M059J (cell line): ENCODE data around the gene DHDDS. TPM values are rescaled to one million over a fixed set of nuclear protein-coding genes. Genes with fewer than 3 reads are reported as not detected.
A peak's percentile ranks its signal among the peaks of the same experiment; 100 is the strongest.
"Not testable (repeated sequence)": the region's sequence is repeated elsewhere in the genome, so short reads cannot be mapped to it uniquely, and the experiment has no call there.

Experiments
- DNase-seq: peaks from one replicate; pipeline ENCODE4 v3.0.0-alpha.2; 2012; ENCODE audit warnings: low read depth
- total RNA-seq: library from RNA; depleted of rRNA; stranded (reverse); fragments of >200 nt; shearing (Covaris generic); gene quantifications from 2 replicates; pipeline ENCODE4 v1.2.3, GENCODE V29; 2014

The DHDDS gene
- total RNA-seq, 1 experiment from 2014 or later, result 62.5 TPM

GRCh38 chr1:26475989-26476388, 43.9 kb downstream of the DHDDS start:
- DNase-seq, result no peak

GRCh38 chr1:26476958-26477357, 44.8 kb downstream of the DHDDS start:
- no peak for DNase-seq

GRCh38 chr1:26477446-26478152, 45.5 kb downstream of the DHDDS start:
- DNase-seq, result peak; percentile 68

- DNase-seq, result no peak
These were observed 46.0 kb downstream of the DHDDS start for GRCh38 chr1:26478159-26478558.

- DNase-seq, result no peak
These were observed 46.9 kb downstream of the DHDDS start for GRCh38 chr1:26478988-26479387.

- DNase-seq, result peak; percentile 44
These were observed 50.8 kb downstream of the DHDDS start for GRCh38 chr1:26482921-26483320.

GRCh38 chr1:26483980-26484379, 51.9 kb downstream of the DHDDS start:
- no peak for DNase-seq

- DNase-seq, result no peak
These were observed 58.0 kb downstream of the DHDDS start for GRCh38 chr1:26490155-26490554.

GRCh38 chr1:26493267-26493666, 61.1 kb downstream of the DHDDS start:
- no peak for DNase-seq

- DNase-seq, result no peak
These were observed 61.8 kb downstream of the DHDDS start for GRCh38 chr1:26493938-26494337.

GRCh38 chr1:26496861-26497260, 64.7 kb downstream of the DHDDS start:
- DNase-seq, result no peak

GRCh38 chr1:26498894-26499293, 66.8 kb downstream of the DHDDS start:
- no peak for DNase-seq

- DNase-seq, result peak; percentile 82
These were observed 68.5 kb downstream of the DHDDS start for GRCh38 chr1:26500488-26501175.

- not testable (repeated sequence) for DNase-seq
These were observed 78.6 kb downstream of the DHDDS start for GRCh38 chr1:26510711-26511110.

GRCh38 chr1:26515836-26516235, 83.7 kb downstream of the DHDDS start:
- not testable (repeated sequence) for DNase-seq

GRCh38 chr1:26516987-26517765, 85.1 kb downstream of the DHDDS start:
- DNase-seq, result no peak

GRCh38 chr1:26517766-26518049, 85.6 kb downstream of the DHDDS start:
- no peak for DNase-seq

- DNase-seq, result no peak
These were observed 86.2 kb downstream of the DHDDS start for GRCh38 chr1:26518355-26518754.

- DNase-seq, result no peak
These were observed 88.2 kb downstream of the DHDDS start for GRCh38 chr1:26520339-26520738.
